Measurements from ENCODE around the gene WNT1.

DNA sequence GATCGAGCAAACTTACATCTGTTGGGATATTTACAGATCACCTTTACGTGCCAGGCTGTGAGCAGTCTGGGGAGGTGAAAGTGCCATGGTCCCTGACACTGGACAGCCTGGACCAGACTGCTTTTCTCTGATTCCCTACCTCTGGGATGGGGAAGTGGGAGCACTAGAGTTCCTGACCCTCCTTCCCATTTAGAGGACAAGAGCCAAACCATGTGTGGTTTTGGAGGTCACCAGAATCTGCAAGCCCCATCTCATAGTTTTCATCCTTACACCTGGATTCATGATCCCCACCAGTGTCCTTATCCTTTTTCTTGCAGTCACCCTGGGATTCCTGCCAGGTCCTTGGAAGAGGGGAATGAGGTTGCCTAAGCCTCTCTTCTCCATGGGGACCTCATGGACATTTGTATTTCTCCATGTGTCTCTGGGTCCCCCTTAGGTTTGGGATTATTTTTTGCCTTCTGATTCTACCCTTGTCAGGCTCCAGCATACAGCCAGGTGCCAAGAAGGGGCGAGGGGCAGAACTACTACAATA, 5.1 kb upstream of the WNT1 start:
- TF ChIP-seq, protein P1, sequence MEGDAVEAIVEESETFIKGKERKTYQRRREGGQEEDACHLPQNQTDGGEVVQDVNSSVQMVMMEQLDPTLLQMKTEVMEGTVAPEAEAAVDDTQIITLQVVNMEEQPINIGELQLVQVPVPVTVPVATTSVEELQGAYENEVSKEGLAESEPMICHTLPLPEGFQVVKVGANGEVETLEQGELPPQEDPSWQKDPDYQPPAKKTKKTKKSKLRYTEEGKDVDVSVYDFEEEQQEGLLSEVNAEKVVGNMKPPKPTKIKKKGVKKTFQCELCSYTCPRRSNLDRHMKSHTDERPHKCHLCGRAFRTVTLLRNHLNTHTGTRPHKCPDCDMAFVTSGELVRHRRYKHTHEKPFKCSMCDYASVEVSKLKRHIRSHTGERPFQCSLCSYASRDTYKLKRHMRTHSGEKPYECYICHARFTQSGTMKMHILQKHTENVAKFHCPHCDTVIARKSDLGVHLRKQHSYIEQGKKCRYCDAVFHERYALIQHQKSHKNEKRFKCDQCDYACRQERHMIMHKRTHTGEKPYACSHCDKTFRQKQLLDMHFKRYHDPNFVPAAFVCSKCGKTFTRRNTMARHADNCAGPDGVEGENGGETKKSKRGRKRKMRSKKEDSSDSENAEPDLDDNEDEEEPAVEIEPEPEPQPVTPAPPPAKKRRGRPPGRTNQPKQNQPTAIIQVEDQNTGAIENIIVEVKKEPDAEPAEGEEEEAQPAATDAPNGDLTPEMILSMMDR (IDR thresholded peaks at IDR 0.05; ENCODE audit: low read length), result no peak
- no peak for TF ChIP-seq EZH2 (IDR thresholded peaks at IDR 0.05; ENCODE audit: borderline replicate concordance, low read length)
